NB4 (cell line): ENCODE results near the gene LIPH.
A peak's percentile ranks its signal among the peaks of the same experiment; 100 is the strongest.

ENCODE experiments used
- DNase-seq: peaks from one replicate; pipeline ENCODE4 v3.0.0; 2010; ENCODE audit warnings: low read depth
- H3K4me3 ChIP-seq: one replicate; pipeline ENCODE4 v1.5.1; 2011; ENCODE audit warnings: mild to moderate bottlenecking, low read depth, low read length, moderate library complexity
- MYC ChIP-seq: IDR thresholded peaks from 2 replicates; pipeline ENCODE4 v1.6.1; 2011; ENCODE audit warnings: low read depth, low read length
- POLR2A ChIP-seq: IDR thresholded peaks from 2 replicates; pipeline ENCODE4 v1.6.1; 2011; ENCODE audit warnings: mild to moderate bottlenecking; ENCODE audit not compliant: insufficient read length; ENCODE audit errors: extremely low read depth
- TF ChIP-seq, protein P1 (sequence below): IDR thresholded peaks from one replicate; pipeline ENCODE4 v1.5.1; 2012; ENCODE audit warnings: low read depth, low read length
- TF ChIP-seq, protein P2 (sequence below): IDR thresholded peaks from 2 replicates; pipeline ENCODE4 v1.6.1; 2011; ENCODE audit warnings: low read depth, low read length

The LIPH gene

GRCh38 chr3:185537369-185537970, 14.9 kb downstream of the LIPH start:
- TF ChIP-seq, protein P1, sequence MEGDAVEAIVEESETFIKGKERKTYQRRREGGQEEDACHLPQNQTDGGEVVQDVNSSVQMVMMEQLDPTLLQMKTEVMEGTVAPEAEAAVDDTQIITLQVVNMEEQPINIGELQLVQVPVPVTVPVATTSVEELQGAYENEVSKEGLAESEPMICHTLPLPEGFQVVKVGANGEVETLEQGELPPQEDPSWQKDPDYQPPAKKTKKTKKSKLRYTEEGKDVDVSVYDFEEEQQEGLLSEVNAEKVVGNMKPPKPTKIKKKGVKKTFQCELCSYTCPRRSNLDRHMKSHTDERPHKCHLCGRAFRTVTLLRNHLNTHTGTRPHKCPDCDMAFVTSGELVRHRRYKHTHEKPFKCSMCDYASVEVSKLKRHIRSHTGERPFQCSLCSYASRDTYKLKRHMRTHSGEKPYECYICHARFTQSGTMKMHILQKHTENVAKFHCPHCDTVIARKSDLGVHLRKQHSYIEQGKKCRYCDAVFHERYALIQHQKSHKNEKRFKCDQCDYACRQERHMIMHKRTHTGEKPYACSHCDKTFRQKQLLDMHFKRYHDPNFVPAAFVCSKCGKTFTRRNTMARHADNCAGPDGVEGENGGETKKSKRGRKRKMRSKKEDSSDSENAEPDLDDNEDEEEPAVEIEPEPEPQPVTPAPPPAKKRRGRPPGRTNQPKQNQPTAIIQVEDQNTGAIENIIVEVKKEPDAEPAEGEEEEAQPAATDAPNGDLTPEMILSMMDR: no peak
- TF ChIP-seq POLR2A (no peak), MYC (peak; percentile 84)
- TF ChIP-seq, protein P2, sequence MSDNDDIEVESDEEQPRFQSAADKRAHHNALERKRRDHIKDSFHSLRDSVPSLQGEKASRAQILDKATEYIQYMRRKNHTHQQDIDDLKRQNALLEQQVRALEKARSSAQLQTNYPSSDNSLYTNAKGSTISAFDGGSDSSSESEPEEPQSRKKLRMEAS: peak; percentile 86
- no peak overlapping the region for H3K4me3 ChIP-seq
- DNase-seq: peak; percentile 98

GRCh38 chr3:185534511-185534910, 17.9 kb downstream of the LIPH start:
- H3K4me3 ChIP-seq: no peak overlapping the region
- no peak for DNase-seq
- TF ChIP-seq MYC: no peak
- no peak for TF ChIP-seq POLR2A
- TF ChIP-seq, protein P1: no peak
- TF ChIP-seq, protein P2: no peak

DNA sequence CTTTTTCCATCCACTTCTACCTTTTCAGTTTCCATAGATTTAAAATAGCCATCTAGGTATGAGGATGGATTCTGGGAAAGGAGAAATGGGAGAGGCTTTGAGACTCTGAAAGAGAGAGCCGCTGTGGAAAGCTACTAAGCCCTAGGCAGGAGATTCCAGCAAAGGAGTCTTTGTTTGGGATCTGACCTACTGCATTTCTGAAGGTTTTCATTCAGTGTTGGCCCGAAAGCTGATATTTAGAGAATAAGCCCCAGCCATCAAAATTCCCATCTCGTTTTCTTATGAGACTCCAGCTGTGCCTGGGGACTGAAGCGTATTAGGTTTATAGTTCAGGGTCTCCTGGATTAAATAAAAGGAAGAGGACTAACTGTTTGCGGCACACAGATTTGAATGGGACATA, 19.5 kb downstream of the LIPH start:
- TF ChIP-seq, protein P2: no peak
- TF ChIP-seq, protein P1: no peak
- no peak for TF ChIP-seq POLR2A
- no peak for TF ChIP-seq MYC
- H3K4me3 ChIP-seq: no peak overlapping the region
- DNase-seq: no peak

DNA sequence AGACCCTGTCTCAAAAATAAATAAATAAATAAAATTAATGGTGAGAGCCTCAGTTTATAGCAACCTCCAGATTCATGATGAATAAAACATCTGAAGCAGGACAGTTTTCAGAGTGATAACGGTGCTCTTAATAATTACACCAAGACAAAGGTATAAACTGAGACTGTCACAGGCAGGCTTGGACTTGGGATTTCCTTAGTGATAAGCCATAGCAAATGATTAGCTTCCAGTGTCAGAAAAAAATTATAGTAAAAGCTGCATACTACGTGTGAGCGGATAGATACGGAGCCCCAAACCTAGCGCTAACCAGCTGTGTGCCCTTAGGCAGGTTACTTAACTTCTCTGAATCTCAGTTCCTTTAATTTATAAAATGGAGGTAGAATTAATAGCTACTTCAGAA, 21.5 kb downstream of the LIPH start:
- TF ChIP-seq POLR2A: no peak
- TF ChIP-seq, protein P1: no peak
- TF ChIP-seq MYC: no peak
- H3K4me3 ChIP-seq: no peak overlapping the region
- DNase-seq: no peak

GRCh38 chr3:185528532-185528931, 23.9 kb downstream of the LIPH start:
- TF ChIP-seq POLR2A (no peak), MYC (no peak)
- TF ChIP-seq, protein P1: no peak
- TF ChIP-seq, protein P2: no peak
- DNase-seq: no peak
- no peak overlapping the region for H3K4me3 ChIP-seq

- H3K4me3 ChIP-seq: no peak overlapping the region
- TF ChIP-seq, protein P2: no peak
- TF ChIP-seq, protein P1: no peak
- TF ChIP-seq POLR2A (no peak), MYC (no peak)
- DNase-seq: no peak
Measured at GRCh38 chr3:185527364-185527763, 25.0 kb downstream of the LIPH start.
